VCaP (cell line): ENCODE measurements around the gene DPEP2NB.
"Not testable (repeated sequence)": the region's sequence is repeated elsewhere in the genome, so short reads cannot be mapped to it uniquely, and the experiment has no call there.

Experiments
- H3K27ac ChIP-seq: fragments of 450-650 bp; 2 replicates; pipeline ENCODE4 v1.5.1; 2017
- TF ChIP-seq, protein P1 (sequence below): fragments of 450-650 bp; conservative IDR thresholded peaks from 2 replicates; pipeline ENCODE4 v1.5.1; 2017; ENCODE audit warnings: mild to moderate bottlenecking, moderate library complexity

DPEP2NB gene

DNA sequence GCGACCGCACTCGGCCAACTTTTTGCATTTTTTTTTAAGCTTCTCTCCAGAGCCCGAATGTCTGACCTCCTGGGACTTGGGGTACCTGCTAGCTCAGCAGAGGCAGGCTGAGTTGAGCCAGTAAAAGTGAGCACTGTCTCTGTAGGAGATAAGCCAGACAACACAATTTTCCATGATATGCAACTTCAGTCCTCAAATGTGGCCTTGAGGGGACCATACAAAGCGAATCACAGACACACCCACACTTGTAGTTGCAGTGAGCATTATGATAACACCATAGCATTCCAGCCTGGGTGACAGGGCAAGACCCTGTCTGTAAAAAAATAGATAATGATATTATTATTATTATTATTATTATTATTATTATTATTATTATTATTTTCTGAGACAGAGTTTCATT lies 19.0 kb downstream of the DPEP2NB start:
- H3K27ac ChIP-seq, result no peak overlapping the region
- TF ChIP-seq, protein P1, sequence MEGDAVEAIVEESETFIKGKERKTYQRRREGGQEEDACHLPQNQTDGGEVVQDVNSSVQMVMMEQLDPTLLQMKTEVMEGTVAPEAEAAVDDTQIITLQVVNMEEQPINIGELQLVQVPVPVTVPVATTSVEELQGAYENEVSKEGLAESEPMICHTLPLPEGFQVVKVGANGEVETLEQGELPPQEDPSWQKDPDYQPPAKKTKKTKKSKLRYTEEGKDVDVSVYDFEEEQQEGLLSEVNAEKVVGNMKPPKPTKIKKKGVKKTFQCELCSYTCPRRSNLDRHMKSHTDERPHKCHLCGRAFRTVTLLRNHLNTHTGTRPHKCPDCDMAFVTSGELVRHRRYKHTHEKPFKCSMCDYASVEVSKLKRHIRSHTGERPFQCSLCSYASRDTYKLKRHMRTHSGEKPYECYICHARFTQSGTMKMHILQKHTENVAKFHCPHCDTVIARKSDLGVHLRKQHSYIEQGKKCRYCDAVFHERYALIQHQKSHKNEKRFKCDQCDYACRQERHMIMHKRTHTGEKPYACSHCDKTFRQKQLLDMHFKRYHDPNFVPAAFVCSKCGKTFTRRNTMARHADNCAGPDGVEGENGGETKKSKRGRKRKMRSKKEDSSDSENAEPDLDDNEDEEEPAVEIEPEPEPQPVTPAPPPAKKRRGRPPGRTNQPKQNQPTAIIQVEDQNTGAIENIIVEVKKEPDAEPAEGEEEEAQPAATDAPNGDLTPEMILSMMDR, result no peak

DNA sequence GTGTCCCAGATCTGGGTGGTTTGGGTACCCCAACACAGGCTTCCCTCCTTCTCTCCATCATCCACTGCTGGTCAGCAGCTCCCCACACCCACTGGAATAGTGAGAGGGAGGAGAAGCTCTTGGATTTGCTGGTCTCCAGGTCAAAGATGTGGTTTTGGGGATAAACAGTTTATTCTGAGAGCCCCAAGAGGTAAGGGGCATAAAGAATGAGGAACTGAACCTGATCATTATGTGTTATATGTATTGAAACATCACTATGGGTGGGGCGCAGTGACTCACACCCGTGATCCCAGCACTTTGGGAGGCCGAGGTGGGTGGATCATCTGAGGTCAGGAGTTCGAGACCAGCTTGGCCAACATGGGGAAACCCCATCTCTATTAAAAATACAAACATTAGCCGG lies 20.3 kb downstream of the DPEP2NB start:
- TF ChIP-seq, protein P1, result no peak
- no peak overlapping the region for H3K27ac ChIP-seq

DNA sequence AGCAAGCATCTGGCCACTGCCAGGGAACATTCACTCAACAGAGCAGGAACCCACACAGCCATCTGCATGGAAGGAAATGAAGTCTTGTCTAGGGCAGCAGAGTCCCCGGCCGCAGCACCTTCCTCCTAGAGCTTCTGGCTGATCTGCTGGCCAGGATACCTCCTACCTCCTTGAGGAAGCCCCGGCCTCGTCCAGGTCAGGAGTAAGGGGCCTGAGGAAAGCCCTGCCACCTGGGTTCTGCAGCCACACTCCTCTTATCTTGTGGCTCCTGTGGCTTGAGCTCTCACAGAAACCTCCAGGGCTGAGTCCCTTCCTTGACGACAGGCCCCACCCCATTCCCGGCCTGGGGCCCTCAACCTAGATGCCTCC lies 21.7 kb downstream of the DPEP2NB start:
- H3K27ac ChIP-seq, result not testable (repeated sequence)

DNA sequence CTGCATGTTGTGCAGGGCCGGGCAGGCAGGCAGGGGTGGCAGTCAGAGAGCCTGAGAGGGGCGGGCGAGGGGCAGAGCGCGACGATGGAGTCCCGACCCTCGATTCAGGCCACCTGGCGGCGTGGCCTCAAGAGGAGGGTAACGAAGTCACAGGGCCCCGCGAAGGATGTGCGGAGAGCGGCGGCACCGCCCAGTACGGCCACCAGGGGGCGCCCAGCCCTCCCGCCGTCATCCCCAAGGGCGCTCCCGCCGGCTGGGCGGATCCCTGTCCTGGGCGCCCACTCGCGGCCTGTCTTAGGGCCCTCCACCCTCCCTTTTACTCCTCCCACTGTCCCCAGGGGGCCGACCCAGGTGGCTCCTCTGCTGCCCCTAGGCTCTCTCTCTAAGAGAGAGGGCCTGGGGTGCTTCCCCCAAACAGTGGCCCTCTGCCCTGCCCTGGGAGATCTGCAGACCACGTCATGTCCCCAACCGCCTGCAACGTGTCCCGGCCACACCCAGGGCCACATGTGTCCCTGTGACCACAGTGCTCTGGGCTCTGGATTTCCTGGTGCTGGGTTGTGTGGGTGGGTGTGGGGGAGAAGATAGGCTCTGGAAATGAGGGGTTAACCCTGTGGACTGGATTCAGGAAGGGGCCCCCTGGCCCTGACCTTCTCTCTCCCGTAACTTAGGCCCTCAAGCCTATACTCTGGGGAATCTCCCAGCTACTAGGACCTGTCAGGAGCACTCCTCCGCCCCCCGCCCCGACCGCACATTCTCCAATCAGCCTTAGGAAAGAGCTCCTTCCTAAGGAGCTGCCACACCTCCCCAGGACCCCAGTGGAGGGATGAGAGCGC lies 22.3 kb downstream of the DPEP2NB start:
- H3K27ac ChIP-seq, result no peak overlapping the region
- TF ChIP-seq, protein P1, result peak; percentile 88

DNA sequence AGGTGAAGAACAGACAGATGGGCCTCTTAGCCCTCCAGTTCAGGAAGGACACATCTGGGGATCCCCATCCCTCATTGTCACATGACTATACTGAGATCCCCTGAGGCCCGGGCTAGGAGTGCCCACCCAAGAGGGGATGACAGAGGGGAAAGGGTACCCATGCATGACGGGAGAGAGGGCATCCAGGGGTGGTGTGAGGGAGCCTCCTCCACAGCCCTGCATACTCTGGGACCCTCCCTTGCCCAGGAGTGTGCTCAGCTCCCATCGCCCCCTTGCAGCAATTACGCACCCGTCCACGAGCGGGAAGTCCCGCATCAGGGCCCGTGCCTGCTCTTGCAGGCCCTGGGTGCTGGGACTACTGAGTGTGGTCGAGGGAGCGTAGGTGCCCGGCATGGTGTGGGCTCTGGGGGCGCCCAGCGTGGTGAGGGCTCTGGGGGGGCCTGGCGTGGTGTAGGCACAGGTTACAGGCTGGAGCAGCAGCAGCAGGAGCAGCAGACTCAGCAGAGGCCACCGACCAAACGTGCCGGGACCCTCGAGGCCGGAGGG lies 23.0 kb downstream of the DPEP2NB start:
- TF ChIP-seq, protein P1, result no peak
- no peak overlapping the region for H3K27ac ChIP-seq

DNA sequence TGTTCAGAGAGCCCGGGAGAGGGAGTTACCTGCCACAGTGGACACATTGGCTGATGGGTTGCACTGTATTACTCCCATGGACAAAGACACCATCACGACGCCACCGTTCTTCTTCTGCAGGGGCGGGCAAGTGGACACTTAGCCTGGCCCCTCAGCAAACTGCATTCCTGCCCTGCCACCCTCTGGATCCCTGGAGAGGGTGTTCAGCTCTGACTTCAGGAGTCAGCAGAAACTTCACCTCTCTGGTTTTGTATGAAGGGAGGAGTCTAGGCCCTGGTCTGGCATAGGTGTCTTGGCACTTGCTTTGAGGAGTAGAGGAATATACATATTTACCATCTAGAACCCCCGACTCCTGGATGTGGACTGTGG lies 25.7 kb downstream of the DPEP2NB start:
- H3K27ac ChIP-seq, result no peak overlapping the region
- TF ChIP-seq, protein P1, result no peak

DNA sequence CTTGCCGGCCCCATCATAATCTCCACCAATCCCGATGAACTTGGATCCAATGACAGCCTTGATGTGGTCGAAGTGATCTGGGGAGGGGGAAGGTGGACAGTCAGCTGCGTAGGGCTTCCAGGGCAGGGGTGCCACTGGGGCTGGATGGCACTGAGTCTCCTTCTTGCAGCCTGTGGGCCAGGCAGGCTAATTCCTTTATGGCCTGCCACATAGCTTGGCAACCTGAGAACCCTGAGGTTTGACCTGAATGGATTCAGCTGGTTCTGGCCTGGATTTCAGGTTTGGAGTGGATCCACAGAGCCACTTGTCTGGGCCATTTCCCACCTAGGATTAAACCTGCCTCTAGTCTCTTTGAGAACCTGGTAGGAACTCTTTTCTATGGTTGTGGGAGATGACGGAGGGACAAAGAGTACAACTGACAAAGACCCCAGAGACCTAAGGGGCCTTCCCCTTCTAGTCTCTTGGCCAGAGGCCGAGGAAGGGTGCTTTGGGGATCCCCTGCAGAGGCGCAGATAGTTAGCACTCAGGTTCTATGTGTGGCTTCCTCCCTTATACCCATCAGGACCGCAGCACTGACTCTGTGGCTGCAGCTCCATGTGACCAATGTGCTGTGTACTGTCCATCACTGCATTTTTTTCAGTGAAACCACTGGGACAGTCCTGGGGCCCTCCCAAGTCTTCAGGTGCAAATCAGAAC lies 26.2 kb downstream of the DPEP2NB start:
- TF ChIP-seq, protein P1, result no peak

DNA sequence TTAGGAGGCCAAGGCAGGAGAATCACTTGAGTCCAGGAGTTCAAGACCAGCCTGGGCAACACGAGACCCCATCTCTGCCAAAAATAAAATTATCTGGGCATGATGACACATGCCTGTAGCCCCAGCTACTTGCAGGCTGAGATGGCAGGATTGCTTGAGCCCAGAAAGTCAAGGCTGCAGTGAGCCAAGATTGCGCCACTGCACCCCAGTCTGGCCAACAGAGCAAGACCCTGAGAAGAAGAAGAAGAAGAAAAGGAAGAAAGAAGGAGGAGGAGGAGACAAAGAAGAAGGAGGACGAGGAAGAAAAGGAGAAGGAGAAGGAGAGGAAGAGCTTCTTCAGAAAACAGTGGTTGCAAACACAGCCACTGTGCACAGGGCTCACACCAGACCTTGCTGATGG lies 27.0 kb downstream of the DPEP2NB start:
- H3K27ac ChIP-seq, result no peak overlapping the region
- TF ChIP-seq, protein P1, result no peak

More for the DNA sequence above, 26.2 kb downstream of the DPEP2NB start:
- H3K27ac ChIP-seq, result no peak overlapping the region
